ENCODE data around the gene TNFAIP2. TPM values are rescaled to one million over a fixed set of nuclear protein-coding genes. Genes with fewer than 3 reads are reported as not detected.

TNFAIP2 gene
- total and polyA plus RNA-seq, 9 of the 15 experiments (the other 6 are each of a cell fraction or from before 2014, with no cell fraction given), result 22.6 to 68.6 (median 44.6) TPM

GRCh38 chr14:103122947-103123633, at the start of gene TNFAIP2 (continued):
- TF ChIP-seq MGA (IDR thresholded peaks at IDR 0.05), result peak; percentile 59
- TF ChIP-seq ATF7 (IDR thresholded peaks at IDR 0.05), result no peak
- peak; percentile 31 for TF ChIP-seq GMEB1 (CRISPR knock-in tag; IDR thresholded peaks at IDR 0.05)
- TF ChIP-seq POLR2H (tag; IDR thresholded peaks at IDR 0.05; ENCODE audit: low read depth), result peak; percentile 66
- TF ChIP-seq ZBTB17 (CRISPR knock-in tag; IDR thresholded peaks at IDR 0.05), result peak; percentile 49; the same call in 1 of the 2 replicates
- no peak for TF ChIP-seq TSC22D4 (tag; IDR thresholded peaks at IDR 0.05)
- TF ChIP-seq ZNF583 (CRISPR knock-in tag; IDR thresholded peaks at IDR 0.05), result peak; percentile 76; the same call in 1 of the 2 replicates
- TF ChIP-seq PKNOX1 (IDR thresholded peaks at IDR 0.05), result no peak

All from K562 (cell line).